PC-9 (cell line): Measurements from ENCODE around the gene OSM. TPM values are rescaled to one million over a fixed set of nuclear protein-coding genes. Genes with fewer than 3 reads are reported as not detected.

Source experiments
- BruUV-seq: library from RNA; stranded (reverse); fragments of 400-500 nt; replicated peaks from 2 replicates; lab custom pipeline; 2021; lab: Mats Ljungman, UMichigan
- CTCF ChIA-PET: fragments of 300-600 bp; sonication (Branson Sonifier 250); formaldehyde crosslinking; loops from one replicate; lab custom pipeline; 2022; ENCODE audit warnings: antibody characterized with exemption; lab: Charles Lee
- POLR2A ChIA-PET: fragments of 300-600 bp; sonication (Branson Sonifier 250); formaldehyde crosslinking; loops from one replicate; lab custom pipeline; 2022; ENCODE audit warnings: antibody characterized with exemption; ENCODE audit not compliant: unreplicated experiment; lab: Charles Lee
- DNase-seq, 2 experiments: peaks; one replicate each; pipeline versions ENCODE4 v3.0.0 to v3.0.0-alpha.2; 2015 to 2022; ENCODE audit warnings: mixed read lengths in 1 of 2
- H2AFZ ChIP-seq: fragments of 200-600 bp; sonication (generic); 2 replicates; pipeline ENCODE4 v1.8.1; 2017; ENCODE audit warnings: antibody characterized with exemption
- H3F3A ChIP-seq: fragments of 200-600 bp; sonication (generic); 2 replicates; pipeline ENCODE4 v1.8.1; 2017; ENCODE audit warnings: antibody characterized with exemption, mild to moderate bottlenecking, low read depth; ENCODE audit not compliant: insufficient read depth
- H3K27ac ChIP-seq: fragments of 200-600 bp; sonication (generic); 2 replicates; pipeline ENCODE4 v1.6.1; 2016; ENCODE audit warnings: mixed run types
- H3K27me3 ChIP-seq: fragments of 200-600 bp; sonication (generic); 2 replicates; pipeline ENCODE4 v1.6.1; 2016; ENCODE audit warnings: low read depth, mixed run types; ENCODE audit not compliant: insufficient read depth
- H3K36me3 ChIP-seq: fragments of 200-600 bp; sonication (generic); 2 replicates; pipeline ENCODE4 v1.6.1; 2016; ENCODE audit warnings: low read depth, mixed run types
- H3K4me1 ChIP-seq: fragments of 200-600 bp; sonication (generic); replicated peaks from 2 replicates; pipeline ENCODE4 v1.6.1; 2016; ENCODE audit warnings: mixed run types; ENCODE audit not compliant: insufficient read depth
- H3K4me2 ChIP-seq: fragments of 200-600 bp; sonication (generic); 2 replicates; pipeline ENCODE4 v1.6.1; 2017; ENCODE audit warnings: mixed run types
- H3K4me3 ChIP-seq: fragments of 200-600 bp; sonication (generic); 2 replicates; pipeline ENCODE4 v1.6.1; 2016; ENCODE audit warnings: mixed run types
- H3K79me2 ChIP-seq: fragments of 200-600 bp; sonication (generic); 2 replicates; pipeline ENCODE4 v1.6.1; 2017; ENCODE audit warnings: low read depth, mixed run types
- H3K9me2 ChIP-seq: fragments of 200-600 bp; sonication (generic); 2 replicates; pipeline ENCODE4 v1.8.1; 2017; ENCODE audit warnings: mild to moderate bottlenecking; ENCODE audit not compliant: insufficient read depth
- H3K9me3 ChIP-seq: fragments of 200-600 bp; sonication (generic); 2 replicates; pipeline ENCODE4 v1.8.1; 2016; ENCODE audit warnings: low read depth; ENCODE audit not compliant: insufficient read depth
- H4K20me1 ChIP-seq: fragments of 200-600 bp; sonication (generic); 2 replicates; pipeline ENCODE4 v1.8.1; 2017; ENCODE audit not compliant: insufficient read depth
- EZH2 ChIP-seq: fragments of 200-600 bp; sonication (generic); IDR thresholded peaks from 2 replicates; pipeline ENCODE4 v1.8.0; 2017; ENCODE audit warnings: antibody characterized with exemption, low read depth
- intact Hi-C: fragments of 100-400 bp; cut with micrococcal nuclease; formaldehyde crosslinking; loops from one replicate; pipeline ENCODE4 v1.10.0; 2022; ENCODE audit not compliant: unreplicated experiment
- total RNA-seq: library from RNA; stranded (reverse); gene quantifications from 2 replicates; pipeline ENCODE4 v1.2.3, GENCODE V29; 2021
- TF ChIP-seq, protein P1 (sequence below): fragments of 200-600 bp; sonication (generic); conservative IDR thresholded peaks from 2 replicates; pipeline ENCODE4 v1.6.1; 2017; ENCODE audit warnings: mixed run types, antibody characterized with exemption, mild to moderate bottlenecking, moderate library complexity

Gene OSM
- total RNA-seq, 1 experiment from 2014 or later: not detected

DNA sequence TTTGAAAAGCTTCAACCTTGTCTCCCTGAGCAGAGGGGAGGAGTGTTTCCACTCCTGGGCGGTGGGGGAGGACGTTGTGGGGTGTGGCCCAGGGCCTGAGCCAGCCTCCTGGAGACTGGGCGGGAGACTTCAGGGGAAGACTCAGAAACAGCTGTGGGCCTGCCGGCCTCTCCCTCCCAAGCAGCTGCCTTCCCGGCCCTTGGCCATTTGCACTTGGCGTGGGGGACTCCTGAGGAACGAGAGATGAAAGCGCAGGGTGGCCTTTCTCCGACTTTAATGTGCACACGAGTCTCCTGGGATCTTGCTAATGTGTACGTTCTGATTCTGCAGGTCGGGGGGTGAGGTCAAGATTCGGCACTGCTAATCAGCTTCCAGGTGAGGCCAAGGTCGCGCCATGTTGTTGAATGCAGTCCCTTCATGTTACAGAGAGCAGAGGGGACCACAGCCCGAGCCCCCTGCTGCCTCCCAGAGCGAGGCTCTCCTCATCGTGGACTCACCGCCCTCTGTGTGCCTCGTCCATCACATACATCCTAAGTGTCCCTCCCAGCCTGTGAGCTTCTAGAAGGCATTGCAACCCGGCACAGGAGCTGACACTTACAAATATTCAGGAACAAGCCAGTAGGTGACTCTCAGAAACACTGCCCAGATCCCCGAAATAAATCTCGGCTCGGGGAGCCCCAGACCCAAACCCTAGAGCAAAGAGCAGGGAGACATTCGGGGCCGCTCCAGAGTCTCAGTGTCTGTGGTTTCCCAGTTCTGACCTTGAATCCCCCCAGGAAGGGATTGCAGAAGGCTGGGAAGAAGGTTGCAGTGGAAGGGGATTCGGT is 27.8 kb downstream of the OSM start:
- ChIA-PET POLR2A (no interaction called here), CTCF (interaction anchor here (0.5 to 0.7 kb wide), 3 partner anchors 15 to 25 kb away, joined by 3 to 7 read pairs (median 4); no protein-coding TSS in a partner anchor)
- DNase-seq: peak; percentile 58 to 77
- Histone ChIP-seq H3K4me1 (peaks cover 68% of the 10 kb centered on the region), H3K4me2 (no peak overlapping the region), H3K27me3 (no peaks in the 10 kb centered on the region), H3K79me2 (no peaks in the 10 kb centered on the region), H3K9me3 (no peaks in the 10 kb centered on the region), H3F3A (peaks cover 78% of the 10 kb centered on the region), H3K36me3 (peaks cover 23% of the 10 kb centered on the region), H3K9me2 (no peaks in the 10 kb centered on the region), H3K27ac (peak overlapping the region; percentile 95), H4K20me1 (no peaks in the 10 kb centered on the region), H2AFZ (no peak overlapping the region), H3K4me3 (no peak overlapping the region)
- intact Hi-C loops: loop anchor here (5.0 kb wide), 1 partner anchor 132 kb away; no protein-coding TSS in a partner anchor
- TF ChIP-seq EZH2: no peak
- BruUV-seq: no TSS peak

DNA sequence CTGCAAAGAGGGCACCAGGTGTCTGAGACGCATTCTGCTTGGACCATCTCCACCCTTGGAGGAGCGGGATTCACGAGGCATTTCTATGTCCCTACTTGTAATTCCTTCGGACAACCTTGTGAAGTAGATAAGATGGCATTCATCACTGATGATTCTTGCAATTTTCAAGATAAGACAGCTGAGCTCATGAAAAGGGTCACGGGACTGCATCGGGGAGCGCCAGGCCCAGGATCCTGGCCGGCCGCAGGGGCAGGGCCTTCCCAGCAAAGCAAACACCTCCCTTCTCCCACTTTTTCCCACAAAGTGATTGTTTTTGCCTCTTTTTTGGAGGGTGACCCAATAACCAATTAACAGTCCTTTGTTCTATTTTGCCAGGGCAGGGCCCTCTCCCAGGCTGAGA is 28.5 kb downstream of the OSM start:
- no peaks in the 10 kb centered on the region for H3K9me3 ChIP-seq
- intact Hi-C loops: loop anchor here (5.0 kb wide), 1 partner anchor 131 kb away; no protein-coding TSS in a partner anchor
- BruUV-seq: no TSS peak

DNA sequence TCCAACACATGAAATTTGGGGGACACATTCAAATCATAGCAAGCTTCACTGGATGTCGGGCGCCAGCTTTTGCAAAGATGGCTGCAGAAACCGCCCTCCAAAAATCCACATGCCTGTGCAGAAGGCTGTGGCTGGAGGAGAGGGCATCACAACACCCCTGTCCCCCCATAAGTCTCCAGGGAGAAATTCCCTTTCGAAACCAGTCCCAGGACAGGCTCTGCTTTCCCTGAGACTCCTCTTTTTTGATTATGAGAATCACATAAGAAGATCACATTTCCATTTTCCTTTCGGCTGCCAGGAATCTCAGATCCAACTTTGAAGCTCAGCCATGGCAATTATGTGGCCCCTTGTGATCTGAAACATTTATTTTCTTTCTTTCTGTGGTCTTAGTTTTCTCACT is 29.8 kb downstream of the OSM start:
- Histone ChIP-seq H3K27ac (peak overlapping the region; percentile 95), H3K4me3 (no peak overlapping the region; the same call in 1 of the 2 replicates), H3K4me2 (peak overlapping the region; percentile 79), H3F3A (peaks cover 66% of the 10 kb centered on the region), H3K4me1 (peaks cover 73% of the 10 kb centered on the region), H3K9me3 (no peaks in the 10 kb centered on the region), H2AFZ (no peak overlapping the region), H3K79me2 (no peaks in the 10 kb centered on the region), H3K36me3 (peaks cover 7% of the 10 kb centered on the region; the same call in 1 of the 2 replicates), H4K20me1 (no peaks in the 10 kb centered on the region), H3K9me2 (no peaks in the 10 kb centered on the region), H3K27me3 (no peaks in the 10 kb centered on the region)
- DNase-seq: no peak
- TF ChIP-seq, protein P1, sequence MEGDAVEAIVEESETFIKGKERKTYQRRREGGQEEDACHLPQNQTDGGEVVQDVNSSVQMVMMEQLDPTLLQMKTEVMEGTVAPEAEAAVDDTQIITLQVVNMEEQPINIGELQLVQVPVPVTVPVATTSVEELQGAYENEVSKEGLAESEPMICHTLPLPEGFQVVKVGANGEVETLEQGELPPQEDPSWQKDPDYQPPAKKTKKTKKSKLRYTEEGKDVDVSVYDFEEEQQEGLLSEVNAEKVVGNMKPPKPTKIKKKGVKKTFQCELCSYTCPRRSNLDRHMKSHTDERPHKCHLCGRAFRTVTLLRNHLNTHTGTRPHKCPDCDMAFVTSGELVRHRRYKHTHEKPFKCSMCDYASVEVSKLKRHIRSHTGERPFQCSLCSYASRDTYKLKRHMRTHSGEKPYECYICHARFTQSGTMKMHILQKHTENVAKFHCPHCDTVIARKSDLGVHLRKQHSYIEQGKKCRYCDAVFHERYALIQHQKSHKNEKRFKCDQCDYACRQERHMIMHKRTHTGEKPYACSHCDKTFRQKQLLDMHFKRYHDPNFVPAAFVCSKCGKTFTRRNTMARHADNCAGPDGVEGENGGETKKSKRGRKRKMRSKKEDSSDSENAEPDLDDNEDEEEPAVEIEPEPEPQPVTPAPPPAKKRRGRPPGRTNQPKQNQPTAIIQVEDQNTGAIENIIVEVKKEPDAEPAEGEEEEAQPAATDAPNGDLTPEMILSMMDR: no peak
- no peak for TF ChIP-seq EZH2
- CTCF ChIA-PET: interaction anchor here (0.5 kb wide), 1 partner anchor 10 kb away, joined by 4 read pairs; no protein-coding TSS in a partner anchor
- POLR2A ChIA-PET: no interaction called here
- intact Hi-C loops: loop anchor here (5.0 kb wide), 1 partner anchor 130 kb away; no protein-coding TSS in a partner anchor
- no TSS peak for BruUV-seq

More for the DNA sequence above, 28.5 kb downstream of the OSM start:
- peaks cover 77% of the 10 kb centered on the region for H3F3A ChIP-seq
- peaks cover 15% of the 10 kb centered on the region for H3K36me3 ChIP-seq
- ChIA-PET CTCF (interaction anchor here (0.7 kb wide), 1 partner anchor 20 kb away, joined by 3 read pairs; no protein-coding TSS in a partner anchor), POLR2A (interaction anchor here (0.8 kb wide), 1 partner anchor 869 kb away, joined by 9 read pairs; the partner anchor contains the start of gene SELENOM)
- no peaks in the 10 kb centered on the region for H3K9me2 ChIP-seq
- no peaks in the 10 kb centered on the region for H4K20me1 ChIP-seq
- no peak overlapping the region for H3K4me2 ChIP-seq
- no peaks in the 10 kb centered on the region for H3K27me3 ChIP-seq
- no peak overlapping the region for H3K4me3 ChIP-seq
- DNase-seq: no peak
- H3K79me2 ChIP-seq: no peaks in the 10 kb centered on the region
- H3K4me1 ChIP-seq: peaks cover 73% of the 10 kb centered on the region
- H3K27ac ChIP-seq: peak overlapping the region; percentile 95
- H2AFZ ChIP-seq: no peak overlapping the region
- no peak for TF ChIP-seq EZH2
- TF ChIP-seq, protein P1: no peak
